ENCODE measurements around the gene ATXN1.

The ATXN1 gene

GRCh38 chr6:16735014-16735413, 26.2 kb downstream of the ATXN1 start:
- Histone ChIP-seq H3K4me2 (ENCODE audit: low read length) (no peak overlapping the region), H3K27me3 (ENCODE audit: low read depth, low read length) (peaks cover 29% of the 10 kb centered on the region), H3K79me2 (ENCODE audit: low read length) (no peaks in the 10 kb centered on the region), H3K4me3 (ENCODE audit: low read length) (no peak overlapping the region), H3K4me1 (ENCODE audit: low read length) (peaks cover 13% of the 10 kb centered on the region), H3K9me3 (ENCODE audit: insufficient read depth, low read length) (no peaks in the 10 kb centered on the region), H3K27ac (ENCODE audit: low read length) (no peak overlapping the region), H4K20me1 (ENCODE audit: insufficient read depth, low read length) (no peaks in the 10 kb centered on the region), H3K36me3 (replicated peaks; ENCODE audit: low read depth, low read length) (no peaks in the 10 kb centered on the region), H2AFZ (ENCODE audit: low read depth, low read length) (no peak overlapping the region), H3K9ac (ENCODE audit: low read length) (no peak overlapping the region)
- TF ChIP-seq CTCF (IDR thresholded peaks at IDR 0.05; ENCODE audit: low read depth, low read length) (no peak), EZH2phosphoT487 (IDR thresholded peaks at IDR 0.05; ENCODE audit: low read depth) (no peak)

- Histone ChIP-seq H3K9ac (ENCODE audit: low read length) (no peak overlapping the region), H3K4me3 (ENCODE audit: low read length) (no peak overlapping the region)
- TF ChIP-seq CTCF (IDR thresholded peaks at IDR 0.05; ENCODE audit: low read depth, low read length): no peak
- no peak for TF ChIP-seq EZH2phosphoT487 (IDR thresholded peaks at IDR 0.05; ENCODE audit: low read depth)
Observed at GRCh38 chr6:16733085-16733484, 28.2 kb downstream of the ATXN1 start.

DNA sequence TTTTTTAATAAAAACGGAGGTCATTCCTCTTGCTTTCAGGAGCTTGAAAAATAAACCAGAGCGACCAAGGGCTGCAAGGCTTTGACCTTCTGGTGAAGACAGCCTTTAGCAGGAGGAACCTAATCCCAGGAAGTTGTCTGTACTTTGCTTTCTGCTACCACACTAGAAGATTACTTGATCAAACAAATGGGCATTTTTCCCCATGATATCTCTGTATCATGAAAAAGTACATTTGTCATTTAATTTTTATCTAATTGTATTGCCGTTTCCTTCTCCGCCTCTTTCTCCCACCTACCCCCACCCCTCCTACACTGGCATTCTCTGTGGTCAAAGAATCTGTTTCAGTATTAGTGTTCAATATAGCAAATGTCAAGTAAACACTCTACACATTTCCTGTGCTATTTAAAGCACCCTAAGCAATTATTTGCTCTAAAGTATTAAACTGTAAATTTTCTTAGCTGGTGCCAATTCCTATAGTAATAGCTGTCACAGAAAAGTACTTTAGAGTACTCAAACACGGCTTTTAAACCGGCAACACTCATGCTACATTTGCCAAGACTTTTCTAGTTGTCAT, 29.7 kb downstream of the ATXN1 start:
- H3K27ac ChIP-seq (ENCODE audit: low read length): no peak overlapping the region
- H3K9ac ChIP-seq (ENCODE audit: low read length): no peak overlapping the region
- no peaks in the 10 kb centered on the region for H3K79me2 ChIP-seq (ENCODE audit: low read length)
- H3K4me3 ChIP-seq (ENCODE audit: low read length): no peak overlapping the region
- no peaks in the 10 kb centered on the region for H3K9me3 ChIP-seq (ENCODE audit: insufficient read depth, low read length)
- TF ChIP-seq CTCF (IDR thresholded peaks at IDR 0.05; ENCODE audit: low read depth, low read length): no peak
- TF ChIP-seq EZH2phosphoT487 (IDR thresholded peaks at IDR 0.05; ENCODE audit: low read depth): no peak
- H3K4me1 ChIP-seq (ENCODE audit: low read length): peaks cover 13% of the 10 kb centered on the region
- H3K27me3 ChIP-seq (ENCODE audit: low read depth, low read length): peaks cover 25% of the 10 kb centered on the region
- no peak overlapping the region for H2AFZ ChIP-seq (ENCODE audit: low read depth, low read length)
- peak overlapping the region; percentile 52 for H3K4me2 ChIP-seq (ENCODE audit: low read length)
- H3K36me3 ChIP-seq (replicated peaks; ENCODE audit: low read depth, low read length): no peaks in the 10 kb centered on the region
- H4K20me1 ChIP-seq (ENCODE audit: insufficient read depth, low read length): no peaks in the 10 kb centered on the region

More at GRCh38 chr6:16733085-16733484, 28.2 kb downstream of the ATXN1 start:
- Histone ChIP-seq H3K27ac (ENCODE audit: low read length) (no peak overlapping the region), H3K36me3 (replicated peaks; ENCODE audit: low read depth, low read length) (no peaks in the 10 kb centered on the region), H3K27me3 (ENCODE audit: low read depth, low read length) (peaks cover 29% of the 10 kb centered on the region), H2AFZ (ENCODE audit: low read depth, low read length) (no peak overlapping the region), H4K20me1 (ENCODE audit: insufficient read depth, low read length) (no peaks in the 10 kb centered on the region), H3K9me3 (ENCODE audit: insufficient read depth, low read length) (no peaks in the 10 kb centered on the region), H3K4me2 (ENCODE audit: low read length) (no peak overlapping the region), H3K4me1 (ENCODE audit: low read length) (peaks cover 13% of the 10 kb centered on the region), H3K79me2 (ENCODE audit: low read length) (no peaks in the 10 kb centered on the region)

DNA sequence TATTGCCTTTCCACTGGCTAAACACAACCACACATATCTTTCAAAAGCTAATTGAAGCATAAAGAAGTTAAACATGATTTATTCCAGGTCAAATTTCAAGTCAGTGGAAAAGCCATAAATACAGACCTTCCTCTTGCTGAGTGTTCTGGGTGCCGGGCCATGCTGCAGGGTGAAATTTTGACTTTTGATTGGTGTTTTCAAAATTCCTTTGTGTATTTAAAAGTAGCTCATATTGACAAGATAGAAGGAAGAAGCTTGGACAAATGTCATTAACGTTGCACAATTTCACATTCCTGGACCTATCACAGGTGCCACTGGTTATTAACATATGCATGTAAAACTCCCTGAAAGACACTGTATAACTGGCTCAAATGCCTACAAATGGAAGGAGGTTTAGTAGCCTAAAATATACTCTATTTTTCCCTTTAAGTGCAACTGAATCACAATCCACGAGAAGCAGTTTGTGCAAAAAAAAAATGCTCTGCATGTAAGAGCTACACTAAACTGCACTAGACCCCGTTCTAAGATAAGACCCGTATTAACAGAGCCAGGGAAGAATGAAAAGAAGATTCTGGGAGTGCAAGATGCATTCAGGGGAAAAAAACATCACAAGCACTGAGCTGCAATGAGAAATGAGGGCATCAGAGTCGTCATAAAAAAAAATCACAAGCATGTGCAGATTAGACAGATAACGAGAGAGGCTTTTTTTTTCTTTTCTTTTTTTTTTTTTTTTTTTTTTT, 30.4 kb downstream of the ATXN1 start:
- peaks cover 13% of the 10 kb centered on the region for H3K4me1 ChIP-seq (ENCODE audit: low read length)
- 0 out of 2 replicates have a peak overlapping the region, but pooled peaks have one; percentile 12 for H3K4me2 ChIP-seq (ENCODE audit: low read length)
- H3K27me3 ChIP-seq (ENCODE audit: low read depth, low read length): peaks cover 25% of the 10 kb centered on the region
- no peak overlapping the region for H3K27ac ChIP-seq (ENCODE audit: low read length)
- no peaks in the 10 kb centered on the region for H3K36me3 ChIP-seq (replicated peaks; ENCODE audit: low read depth, low read length)
- no peaks in the 10 kb centered on the region for H3K9me3 ChIP-seq (ENCODE audit: insufficient read depth, low read length)
- no peak overlapping the region for H2AFZ ChIP-seq (ENCODE audit: low read depth, low read length)
- H3K4me3 ChIP-seq (ENCODE audit: low read length): no peak overlapping the region
- H4K20me1 ChIP-seq (ENCODE audit: insufficient read depth, low read length): no peaks in the 10 kb centered on the region
- H3K79me2 ChIP-seq (ENCODE audit: low read length): no peaks in the 10 kb centered on the region
- TF ChIP-seq CTCF (IDR thresholded peaks at IDR 0.05; ENCODE audit: low read depth, low read length): no peak
- TF ChIP-seq EZH2phosphoT487 (IDR thresholded peaks at IDR 0.05; ENCODE audit: low read depth): no peak
- H3K9ac ChIP-seq (ENCODE audit: low read length): no peak overlapping the region
